Astrocyte (in vitro differentiated cells and primary cell): ENCODE results near the gene ANGPTL4.

Experiments used
- CTCF ChIP-seq: IDR thresholded peaks from 2 replicates; pipeline ENCODE4 v1.5.1; 2011; ENCODE audit warnings: low read depth, mild to moderate bottlenecking, inconsistent platforms, low read length, moderate library complexity; ENCODE audit not compliant: insufficient read depth
- EZH2 ChIP-seq: IDR thresholded peaks from 2 replicates; pipeline ENCODE4 v1.6.1; 2012; ENCODE audit warnings: mild to moderate bottlenecking, low read length, inconsistent platforms; ENCODE audit not compliant: insufficient read depth

GRCh38 chr19:8373867-8374813 is 10.2 kb downstream of the ANGPTL4 start:
- no peak for TF ChIP-seq CTCF
- no peak for TF ChIP-seq EZH2
